ENCODE measurements around the gene CNKSR3.

GRCh38 chr6:154361476-154361875, 149.0 kb downstream of the CNKSR3 start:
- TF ChIP-seq, protein P1, sequence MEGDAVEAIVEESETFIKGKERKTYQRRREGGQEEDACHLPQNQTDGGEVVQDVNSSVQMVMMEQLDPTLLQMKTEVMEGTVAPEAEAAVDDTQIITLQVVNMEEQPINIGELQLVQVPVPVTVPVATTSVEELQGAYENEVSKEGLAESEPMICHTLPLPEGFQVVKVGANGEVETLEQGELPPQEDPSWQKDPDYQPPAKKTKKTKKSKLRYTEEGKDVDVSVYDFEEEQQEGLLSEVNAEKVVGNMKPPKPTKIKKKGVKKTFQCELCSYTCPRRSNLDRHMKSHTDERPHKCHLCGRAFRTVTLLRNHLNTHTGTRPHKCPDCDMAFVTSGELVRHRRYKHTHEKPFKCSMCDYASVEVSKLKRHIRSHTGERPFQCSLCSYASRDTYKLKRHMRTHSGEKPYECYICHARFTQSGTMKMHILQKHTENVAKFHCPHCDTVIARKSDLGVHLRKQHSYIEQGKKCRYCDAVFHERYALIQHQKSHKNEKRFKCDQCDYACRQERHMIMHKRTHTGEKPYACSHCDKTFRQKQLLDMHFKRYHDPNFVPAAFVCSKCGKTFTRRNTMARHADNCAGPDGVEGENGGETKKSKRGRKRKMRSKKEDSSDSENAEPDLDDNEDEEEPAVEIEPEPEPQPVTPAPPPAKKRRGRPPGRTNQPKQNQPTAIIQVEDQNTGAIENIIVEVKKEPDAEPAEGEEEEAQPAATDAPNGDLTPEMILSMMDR (conservative IDR thresholded peaks at IDR 0.05; ENCODE audit: low read depth in 2 of 2) = no peak
- TF ChIP-seq EZH2phosphoT487 (IDR thresholded peaks at IDR 0.05; ENCODE audit: unreplicated experiment) = no peak
- no peak for TF ChIP-seq JUNB (IDR thresholded peaks at IDR 0.05; ENCODE audit: unreplicated experiment)
- TF ChIP-seq, protein P2, sequence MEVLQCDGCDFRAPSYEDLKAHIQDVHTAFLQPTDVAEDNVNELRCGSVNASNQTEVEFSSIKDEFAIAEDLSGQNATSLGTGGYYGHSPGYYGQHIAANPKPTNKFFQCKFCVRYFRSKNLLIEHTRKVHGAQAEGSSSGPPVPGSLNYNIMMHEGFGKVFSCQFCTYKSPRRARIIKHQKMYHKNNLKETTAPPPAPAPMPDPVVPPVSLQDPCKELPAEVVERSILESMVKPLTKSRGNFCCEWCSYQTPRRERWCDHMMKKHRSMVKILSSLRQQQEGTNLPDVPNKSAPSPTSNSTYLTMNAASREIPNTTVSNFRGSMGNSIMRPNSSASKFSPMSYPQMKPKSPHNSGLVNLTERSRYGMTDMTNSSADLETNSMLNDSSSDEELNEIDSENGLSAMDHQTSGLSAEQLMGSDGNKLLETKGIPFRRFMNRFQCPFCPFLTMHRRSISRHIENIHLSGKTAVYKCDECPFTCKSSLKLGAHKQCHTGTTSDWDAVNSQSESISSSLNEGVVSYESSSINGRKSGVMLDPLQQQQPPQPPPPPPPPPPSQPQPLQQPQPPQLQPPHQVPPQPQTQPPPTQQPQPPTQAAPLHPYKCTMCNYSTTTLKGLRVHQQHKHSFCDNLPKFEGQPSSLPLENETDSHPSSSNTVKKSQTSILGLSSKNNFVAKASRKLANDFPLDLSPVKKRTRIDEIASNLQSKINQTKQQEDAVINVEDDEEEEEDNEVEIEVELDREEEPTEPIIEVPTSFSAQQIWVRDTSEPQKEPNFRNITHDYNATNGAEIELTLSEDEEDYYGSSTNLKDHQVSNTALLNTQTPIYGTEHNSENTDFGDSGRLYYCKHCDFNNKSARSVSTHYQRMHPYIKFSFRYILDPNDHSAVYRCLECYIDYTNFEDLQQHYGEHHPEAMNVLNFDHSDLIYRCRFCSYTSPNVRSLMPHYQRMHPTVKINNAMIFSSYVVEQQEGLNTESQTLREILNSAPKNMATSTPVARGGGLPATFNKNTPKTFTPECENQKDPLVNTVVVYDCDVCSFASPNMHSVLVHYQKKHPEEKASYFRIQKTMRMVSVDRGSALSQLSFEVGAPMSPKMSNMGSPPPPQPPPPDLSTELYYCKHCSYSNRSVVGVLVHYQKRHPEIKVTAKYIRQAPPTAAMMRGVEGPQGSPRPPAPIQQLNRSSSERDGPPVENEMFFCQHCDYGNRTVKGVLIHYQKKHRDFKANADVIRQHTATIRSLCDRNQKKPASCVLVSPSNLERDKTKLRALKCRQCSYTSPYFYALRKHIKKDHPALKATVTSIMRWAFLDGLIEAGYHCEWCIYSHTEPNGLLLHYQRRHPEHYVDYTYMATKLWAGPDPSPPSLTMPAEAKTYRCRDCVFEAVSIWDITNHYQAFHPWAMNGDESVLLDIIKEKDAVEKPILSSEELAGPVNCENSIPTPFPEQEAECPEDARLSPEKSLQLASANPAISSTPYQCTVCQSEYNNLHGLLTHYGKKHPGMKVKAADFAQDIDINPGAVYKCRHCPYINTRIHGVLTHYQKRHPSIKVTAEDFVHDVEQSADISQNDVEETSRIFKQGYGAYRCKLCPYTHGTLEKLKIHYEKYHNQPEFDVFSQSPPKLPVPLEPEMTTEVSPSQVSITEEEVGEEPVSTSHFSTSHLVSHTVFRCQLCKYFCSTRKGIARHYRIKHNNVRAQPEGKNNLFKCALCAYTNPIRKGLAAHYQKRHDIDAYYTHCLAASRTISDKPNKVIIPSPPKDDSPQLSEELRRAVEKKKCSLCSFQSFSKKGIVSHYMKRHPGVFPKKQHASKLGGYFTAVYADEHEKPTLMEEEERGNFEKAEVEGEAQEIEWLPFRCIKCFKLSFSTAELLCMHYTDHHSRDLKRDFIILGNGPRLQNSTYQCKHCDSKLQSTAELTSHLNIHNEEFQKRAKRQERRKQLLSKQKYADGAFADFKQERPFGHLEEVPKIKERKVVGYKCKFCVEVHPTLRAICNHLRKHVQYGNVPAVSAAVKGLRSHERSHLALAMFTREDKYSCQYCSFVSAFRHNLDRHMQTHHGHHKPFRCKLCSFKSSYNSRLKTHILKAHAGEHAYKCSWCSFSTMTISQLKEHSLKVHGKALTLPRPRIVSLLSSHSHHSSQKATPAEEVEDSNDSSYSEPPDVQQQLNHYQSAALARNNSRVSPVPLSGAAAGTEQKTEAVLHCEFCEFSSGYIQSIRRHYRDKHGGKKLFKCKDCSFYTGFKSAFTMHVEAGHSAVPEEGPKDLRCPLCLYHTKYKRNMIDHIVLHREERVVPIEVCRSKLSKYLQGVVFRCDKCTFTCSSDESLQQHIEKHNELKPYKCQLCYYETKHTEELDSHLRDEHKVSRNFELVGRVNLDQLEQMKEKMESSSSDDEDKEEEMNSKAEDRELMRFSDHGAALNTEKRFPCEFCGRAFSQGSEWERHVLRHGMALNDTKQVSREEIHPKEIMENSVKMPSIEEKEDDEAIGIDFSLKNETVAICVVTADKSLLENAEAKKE (CRISPR knock-in tag; IDR thresholded peaks at IDR 0.05) = no peak
- TF ChIP-seq POLR2AphosphoS5 (IDR thresholded peaks at IDR 0.05; ENCODE audit: low read depth) = no peak
- TF ChIP-seq EZH2 (IDR thresholded peaks at IDR 0.05; ENCODE audit: low read depth, unreplicated experiment) = no peak
- no peak for TF ChIP-seq NANOG (IDR thresholded peaks at IDR 0.05; ENCODE audit: borderline replicate concordance)
- TF ChIP-seq CREB1 (CRISPR knock-in tag; IDR thresholded peaks at IDR 0.05; ENCODE audit: low read depth) = no peak
- TF ChIP-seq, protein P3, sequence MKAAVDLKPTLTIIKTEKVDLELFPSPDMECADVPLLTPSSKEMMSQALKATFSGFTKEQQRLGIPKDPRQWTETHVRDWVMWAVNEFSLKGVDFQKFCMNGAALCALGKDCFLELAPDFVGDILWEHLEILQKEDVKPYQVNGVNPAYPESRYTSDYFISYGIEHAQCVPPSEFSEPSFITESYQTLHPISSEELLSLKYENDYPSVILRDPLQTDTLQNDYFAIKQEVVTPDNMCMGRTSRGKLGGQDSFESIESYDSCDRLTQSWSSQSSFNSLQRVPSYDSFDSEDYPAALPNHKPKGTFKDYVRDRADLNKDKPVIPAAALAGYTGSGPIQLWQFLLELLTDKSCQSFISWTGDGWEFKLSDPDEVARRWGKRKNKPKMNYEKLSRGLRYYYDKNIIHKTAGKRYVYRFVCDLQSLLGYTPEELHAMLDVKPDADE (IDR thresholded peaks at IDR 0.05) = no peak
- TF ChIP-seq REST (IDR thresholded peaks at IDR 0.05; ENCODE audit: unreplicated experiment) = no peak
- TF ChIP-seq ZNF331 (CRISPR knock-in tag; IDR thresholded peaks at IDR 0.05; ENCODE audit: low read depth) = no peak
- TF ChIP-seq ZNF114 (CRISPR knock-in tag; IDR thresholded peaks at IDR 0.05) = no peak
- no peak for TF ChIP-seq STAT1 (IDR thresholded peaks at IDR 0.05; ENCODE audit: unreplicated experiment)

All from GM23338 (cell line).